Vagina (tissue), 2 donors: Measurements from ENCODE around the gene CDC34.

Experiments used
- POLR2AphosphoS5 ChIP-seq, 2 donors: sonication (generic); formaldehyde crosslinking; IDR thresholded peaks; one replicate each; pipeline ENCODE4 v1.9.0; 2017; ENCODE audit warnings: antibody characterized with exemption in 2 of 2, mild to moderate bottlenecking in 2 of 2, low read depth in 1 of 2; ENCODE audit not compliant: insufficient read depth in 1 of 2
- TF ChIP-seq, protein P1 (sequence below), 3 experiments: fragments of 450-650 bp in 2 of 3; fragments of 200-600 bp in 1 of 3; sonication (generic) in 1 of 3; IDR thresholded peaks; one replicate each; pipeline ENCODE4 v1.5.1; 2017 to 2019; ENCODE audit warnings: antibody characterized with exemption in 3 of 3, mild to moderate bottlenecking in 2 of 3, moderate library complexity in 2 of 3

DNA sequence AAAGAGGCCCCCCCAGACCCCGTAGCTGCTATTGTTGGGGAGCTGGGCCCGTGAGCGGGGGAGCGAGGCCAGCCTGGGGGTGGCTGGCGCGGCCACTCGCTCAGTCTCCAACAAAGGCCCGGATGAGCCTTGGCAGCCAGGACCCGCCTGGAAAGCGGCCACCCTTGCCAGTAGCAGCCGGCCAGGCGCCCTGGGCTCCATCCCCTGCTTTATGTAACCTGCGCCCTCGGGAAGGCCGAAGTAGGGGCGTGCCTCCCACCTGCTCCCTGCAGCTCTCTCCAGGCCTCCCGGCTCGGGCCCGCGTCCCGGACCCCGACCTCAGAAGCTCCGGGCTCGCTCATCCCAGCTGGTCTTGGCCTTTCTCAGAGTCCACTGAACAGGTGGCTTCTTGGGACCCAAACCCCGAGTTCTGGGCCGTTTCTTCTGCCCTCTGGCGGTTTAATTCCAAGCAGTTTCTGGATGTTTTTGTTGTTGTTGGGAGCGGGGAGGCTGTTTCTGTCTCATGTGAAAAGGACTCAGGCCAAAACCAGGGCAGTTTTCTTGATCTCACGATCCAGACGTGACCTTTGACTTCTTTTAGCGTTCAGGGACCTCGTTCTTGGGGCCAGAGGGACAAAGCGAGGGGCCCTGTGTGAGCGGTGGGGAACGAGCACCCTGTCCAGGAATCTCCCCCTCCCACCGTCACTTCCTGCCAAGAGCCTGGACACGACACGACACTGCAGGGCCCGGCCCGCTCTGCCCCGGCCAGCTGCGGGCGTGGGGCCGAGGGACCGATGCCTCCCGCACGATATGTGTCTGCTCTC is 1.2 kb downstream of the CDC34 start:
- TF ChIP-seq, protein P1, sequence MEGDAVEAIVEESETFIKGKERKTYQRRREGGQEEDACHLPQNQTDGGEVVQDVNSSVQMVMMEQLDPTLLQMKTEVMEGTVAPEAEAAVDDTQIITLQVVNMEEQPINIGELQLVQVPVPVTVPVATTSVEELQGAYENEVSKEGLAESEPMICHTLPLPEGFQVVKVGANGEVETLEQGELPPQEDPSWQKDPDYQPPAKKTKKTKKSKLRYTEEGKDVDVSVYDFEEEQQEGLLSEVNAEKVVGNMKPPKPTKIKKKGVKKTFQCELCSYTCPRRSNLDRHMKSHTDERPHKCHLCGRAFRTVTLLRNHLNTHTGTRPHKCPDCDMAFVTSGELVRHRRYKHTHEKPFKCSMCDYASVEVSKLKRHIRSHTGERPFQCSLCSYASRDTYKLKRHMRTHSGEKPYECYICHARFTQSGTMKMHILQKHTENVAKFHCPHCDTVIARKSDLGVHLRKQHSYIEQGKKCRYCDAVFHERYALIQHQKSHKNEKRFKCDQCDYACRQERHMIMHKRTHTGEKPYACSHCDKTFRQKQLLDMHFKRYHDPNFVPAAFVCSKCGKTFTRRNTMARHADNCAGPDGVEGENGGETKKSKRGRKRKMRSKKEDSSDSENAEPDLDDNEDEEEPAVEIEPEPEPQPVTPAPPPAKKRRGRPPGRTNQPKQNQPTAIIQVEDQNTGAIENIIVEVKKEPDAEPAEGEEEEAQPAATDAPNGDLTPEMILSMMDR (IDR thresholded peaks at IDR 0.05): peak in 1 of 3 experiments; percentile 15
- TF ChIP-seq POLR2AphosphoS5 (IDR thresholded peaks at IDR 0.05; ENCODE audit: insufficient read depth in 1 of 2, low read depth in 1 of 2): no peak
